A549 (cell line): ENCODE results near the gene VWA8.

ENCODE experiments used
- CTCF ChIP-seq: fragments of >200 bp; sonication (Bioruptor Twin); formaldehyde crosslinking; IDR thresholded peaks from 3 replicates; pipeline ENCODE4 v1.5.1; 2016
- ESRRA ChIP-seq: fragments of 150-350 bp; IDR thresholded peaks from 2 replicates; pipeline ENCODE4 v1.6.1; 2014; ENCODE audit warnings: mild to moderate bottlenecking, low read length, borderline replicate concordance
- HDAC2 ChIP-seq: fragments of 200-600 bp; sonication (generic); IDR thresholded peaks from 2 replicates; pipeline ENCODE4 v1.6.1; 2016
- JUNB ChIP-seq: fragments of >200 bp; sonication (Bioruptor Twin); formaldehyde crosslinking; IDR thresholded peaks from 2 replicates; pipeline ENCODE4 v1.6.1; 2016
- KDM5A ChIP-seq: fragments of 200-600 bp; sonication (generic); IDR thresholded peaks from 2 replicates; pipeline ENCODE4 v1.6.1; 2016; ENCODE audit warnings: antibody characterized with exemption, mild to moderate bottlenecking
- MAX ChIP-seq: IDR thresholded peaks from 2 replicates; pipeline ENCODE4 v1.6.1; 2012
- MAZ ChIP-seq: fragments of 150-350 bp; IDR thresholded peaks from 2 replicates; pipeline ENCODE4 v1.6.1; 2014; ENCODE audit warnings: antibody characterized with exemption, low read depth, low read length, borderline replicate concordance
- POLR2A ChIP-seq: IDR thresholded peaks from 2 replicates; pipeline ENCODE4 v1.6.1; 2012; ENCODE audit warnings: mild to moderate bottlenecking, low read length
- POLR2AphosphoS2 ChIP-seq: conservative IDR thresholded peaks from 2 replicates; pipeline ENCODE4 v1.6.1; 2012; ENCODE audit warnings: low read length, improper control_type of control experiment, inconsistent platforms
- RFX5 ChIP-seq: fragments of 450-650 bp; IDR thresholded peaks from 2 replicates; pipeline ENCODE4 v1.7.1; 2014; ENCODE audit warnings: antibody characterized with exemption, mild to moderate bottlenecking, moderate library complexity
- RNF2 ChIP-seq: fragments of 200-600 bp; sonication (generic); IDR thresholded peaks from 2 replicates; pipeline ENCODE4 v1.6.1; 2016; ENCODE audit warnings: low read depth, mild to moderate bottlenecking, antibody characterized with exemption, moderate library complexity, borderline replicate concordance
- SREBF2 ChIP-seq: fragments of 450-650 bp; IDR thresholded peaks from 2 replicates; pipeline ENCODE4 v1.6.1; 2014; ENCODE audit warnings: mild to moderate bottlenecking, moderate library complexity
- USF2 ChIP-seq: fragments of 450-650 bp; IDR thresholded peaks from 2 replicates; pipeline ENCODE4 v1.6.1; 2014; ENCODE audit warnings: antibody characterized with exemption

GRCh38 chr13:41854758-41855157 lies 106.2 kb downstream of the VWA8 start:
- TF ChIP-seq POLR2AphosphoS2 (no peak), HDAC2 (no peak), RFX5 (no peak), CTCF (no peak), USF2 (no peak), SREBF2 (no peak), POLR2A (no peak), RNF2 (no peak), MAZ (no peak), MAX (no peak), KDM5A (no peak), JUNB (no peak), ESRRA (no peak)
